HG03432 (cell line): ENCODE data around the gene PDZRN4.

Experiments
- ATAC-seq: cut with Tn5 transposase; IDR thresholded peaks from one replicate; pipeline ENCODE4 v1.9.1; 2021; ENCODE audit warnings: mild to moderate bottlenecking, moderate library complexity; ENCODE audit not compliant: unreplicated experiment

The PDZRN4 gene

GRCh38 chr12:41442896-41443295, 254.8 kb downstream of the PDZRN4 start:
- ATAC-seq, result no peak

GRCh38 chr12:41443690-41444089, 255.6 kb downstream of the PDZRN4 start:
- no peak for ATAC-seq

GRCh38 chr12:41452838-41453407, 264.8 kb downstream of the PDZRN4 start:
- ATAC-seq, result no peak

GRCh38 chr12:41453409-41453808, 265.3 kb downstream of the PDZRN4 start:
- ATAC-seq, result no peak

GRCh38 chr12:41459111-41459905, 271.2 kb downstream of the PDZRN4 start:
- no peak for ATAC-seq

- ATAC-seq, result no peak
These were observed 271.7 kb downstream of the PDZRN4 start for GRCh38 chr12:41459906-41460214.

DNA sequence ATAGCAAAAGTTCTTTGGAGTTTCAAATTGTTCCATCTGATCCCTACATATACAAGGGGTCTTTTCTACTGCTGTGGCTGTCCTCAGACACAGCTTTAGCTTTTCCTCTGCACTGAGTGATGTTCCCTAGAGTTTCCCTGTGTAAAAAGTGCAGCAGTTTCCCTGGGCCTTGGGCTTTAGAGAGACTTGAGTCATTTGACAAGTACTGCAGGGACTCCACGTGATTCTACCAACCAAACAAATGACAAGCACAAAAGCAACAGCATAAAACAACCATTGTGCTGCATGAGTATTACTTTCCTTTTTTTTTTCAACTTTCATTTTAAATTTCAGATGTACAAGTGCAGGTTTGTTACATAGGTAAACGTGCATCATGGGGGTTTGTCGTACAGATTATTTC, 272.8 kb downstream of the PDZRN4 start:
- ATAC-seq, result no peak

GRCh38 chr12:41462312-41462711, 274.2 kb downstream of the PDZRN4 start:
- no peak for ATAC-seq

DNA sequence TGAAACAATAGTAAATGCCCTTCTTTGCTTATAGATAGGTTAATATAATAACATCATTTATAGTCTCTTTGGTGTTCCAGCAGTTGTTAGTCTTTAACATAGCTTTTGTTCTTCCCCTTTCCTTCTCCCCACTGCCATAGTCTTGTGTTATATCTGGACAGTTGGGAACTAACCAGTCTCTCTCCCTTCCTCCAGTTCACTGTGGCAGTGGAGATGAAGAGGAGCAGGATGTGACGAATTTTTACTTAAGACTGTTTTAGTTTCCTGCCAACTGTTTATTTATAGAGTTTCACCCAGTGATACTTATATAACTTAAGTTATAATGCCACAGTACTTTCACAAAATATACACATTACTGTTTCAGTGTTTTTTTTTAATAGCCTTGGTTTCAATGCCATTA, 277.4 kb downstream of the PDZRN4 start:
- no peak for ATAC-seq

- ATAC-seq, result no peak
These were observed 278.2 kb downstream of the PDZRN4 start for GRCh38 chr12:41466300-41466699.

DNA sequence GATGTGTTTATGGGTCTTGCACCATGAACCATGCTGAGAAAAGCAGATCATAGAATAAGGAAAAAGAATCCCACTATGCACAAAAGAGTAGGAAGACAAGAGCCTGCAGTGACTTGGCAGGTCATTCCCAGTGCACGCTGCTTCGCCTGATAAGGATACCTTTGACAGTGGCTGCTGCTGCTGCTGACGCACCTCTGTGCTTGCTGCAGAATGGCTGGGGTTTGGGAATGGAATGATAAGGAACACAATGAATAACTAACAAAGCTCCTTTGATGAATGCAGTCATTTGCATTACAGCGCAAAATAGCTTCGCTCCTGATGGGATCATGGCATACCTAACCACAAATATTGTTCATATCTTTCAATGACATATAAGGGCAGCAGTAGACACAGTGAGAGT, 278.7 kb downstream of the PDZRN4 start:
- ATAC-seq, result no peak

DNA sequence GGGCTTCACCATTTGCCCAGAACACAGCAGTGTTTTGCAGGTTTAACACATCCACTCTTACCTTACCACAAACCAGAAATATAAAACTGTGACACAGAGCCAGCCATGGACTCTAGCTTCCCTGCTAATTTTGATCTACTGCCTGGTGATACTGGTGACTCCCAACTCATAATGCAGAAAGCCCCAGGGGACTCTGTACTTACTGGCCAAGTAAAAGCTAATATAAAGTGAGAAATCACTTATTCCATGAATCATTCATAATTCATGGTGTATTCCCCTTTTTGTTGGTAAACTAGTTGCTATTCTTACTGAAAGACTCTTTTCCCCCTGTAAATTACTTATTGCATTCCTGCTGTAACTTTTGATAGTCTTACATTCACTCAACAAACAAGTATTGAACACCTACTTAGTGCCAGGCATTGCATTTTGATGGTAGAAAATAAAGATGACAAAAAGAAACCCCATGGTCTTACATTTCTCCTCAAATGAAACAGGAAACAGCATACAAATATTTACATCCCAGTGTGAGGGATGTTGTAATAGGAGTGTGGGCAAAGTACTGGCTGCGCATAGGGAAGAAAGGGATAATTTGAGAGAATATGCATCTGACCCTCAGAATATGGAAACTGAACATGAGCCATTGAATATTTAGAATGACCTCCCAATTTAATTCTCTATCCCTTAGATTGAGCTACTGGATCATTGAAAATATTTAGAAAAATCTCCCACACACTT, 279.6 kb downstream of the PDZRN4 start:
- no peak for ATAC-seq

DNA sequence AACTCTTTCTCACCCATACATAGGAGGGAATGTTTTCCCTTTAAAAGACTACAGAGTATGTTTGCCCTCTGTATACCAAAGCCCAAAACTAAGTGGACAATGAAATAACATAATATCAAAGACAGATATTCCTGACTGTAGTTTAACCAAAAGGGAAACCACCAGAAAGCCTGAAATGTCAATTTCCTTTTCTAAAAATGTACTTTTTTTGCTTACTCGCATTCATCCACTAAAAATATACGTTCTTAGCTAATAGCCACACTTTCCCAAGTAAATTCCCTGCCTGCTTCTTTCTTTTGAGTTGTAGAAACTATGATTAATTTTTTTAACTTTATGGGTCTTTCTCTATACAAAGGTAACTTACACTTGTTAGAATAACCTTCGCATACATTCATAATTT, 280.2 kb downstream of the PDZRN4 start:
- ATAC-seq, result no peak

DNA sequence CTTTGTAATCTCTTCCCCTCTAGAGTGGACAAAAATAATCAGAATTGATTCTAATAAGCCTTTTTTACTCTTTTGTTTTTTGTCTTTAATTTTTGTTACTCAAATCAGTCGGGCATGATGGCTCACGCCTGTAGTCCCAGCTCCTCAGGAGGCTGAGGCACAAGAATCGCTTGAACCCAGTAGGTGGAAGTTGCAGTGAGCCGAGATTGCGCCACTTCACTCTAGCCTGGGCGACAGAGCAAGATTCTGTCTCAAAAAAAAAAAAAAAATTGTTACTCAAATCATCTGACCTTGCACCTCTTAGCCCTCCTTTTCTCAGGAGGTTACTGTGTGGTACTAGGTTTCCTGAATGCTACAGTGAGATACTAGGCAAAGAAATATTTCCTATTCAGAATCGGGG, 280.6 kb downstream of the PDZRN4 start:
- ATAC-seq, result no peak

DNA sequence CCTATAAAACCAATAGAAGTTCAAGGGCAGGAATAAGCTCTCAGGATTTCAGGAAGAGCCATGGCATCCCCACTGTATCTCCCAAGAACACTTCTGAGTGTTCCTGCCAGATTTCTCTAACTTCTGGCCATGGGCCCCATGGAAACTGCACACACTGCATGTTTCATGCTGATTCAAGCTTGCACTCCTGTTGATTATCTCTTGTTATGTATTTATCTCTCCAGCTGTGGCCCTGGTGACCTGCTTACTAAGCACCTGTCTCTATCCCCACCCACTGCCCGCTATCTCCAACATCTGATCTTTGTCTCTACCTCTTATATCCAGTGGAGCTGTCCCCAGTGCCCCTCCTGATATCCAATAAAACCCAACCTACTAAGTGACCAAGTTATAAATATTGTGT, 285.3 kb downstream of the PDZRN4 start:
- no peak for ATAC-seq

- no peak for ATAC-seq
These were observed 285.9 kb downstream of the PDZRN4 start for GRCh38 chr12:41474001-41474400.

- ATAC-seq, result no peak
These were observed 288.6 kb downstream of the PDZRN4 start for GRCh38 chr12:41476499-41477439.

- ATAC-seq, result no peak
These were observed 291.3 kb downstream of the PDZRN4 start for GRCh38 chr12:41479426-41479825.

GRCh38 chr12:41485203-41485602, 297.1 kb downstream of the PDZRN4 start:
- peak; percentile 72 for ATAC-seq

DNA sequence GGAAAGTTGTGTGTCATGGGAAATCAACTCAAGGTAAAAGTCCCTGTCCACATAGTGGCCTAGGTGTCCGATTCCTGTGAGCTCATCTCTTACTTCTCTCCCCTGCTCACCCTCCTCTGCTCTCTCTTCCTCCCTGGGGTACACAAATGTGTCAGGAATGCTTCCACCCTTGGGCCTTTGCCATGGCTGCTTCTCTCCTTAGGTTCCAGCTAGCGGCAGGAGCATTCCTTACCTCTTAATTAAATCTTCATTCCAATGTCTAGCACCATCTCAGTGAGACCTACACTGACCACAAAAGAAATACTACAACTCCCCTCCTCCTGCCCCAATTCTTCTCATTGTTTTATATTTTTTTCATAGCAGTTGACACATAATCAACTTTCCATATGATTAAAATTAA, 298.6 kb downstream of the PDZRN4 start:
- ATAC-seq, result no peak

DNA sequence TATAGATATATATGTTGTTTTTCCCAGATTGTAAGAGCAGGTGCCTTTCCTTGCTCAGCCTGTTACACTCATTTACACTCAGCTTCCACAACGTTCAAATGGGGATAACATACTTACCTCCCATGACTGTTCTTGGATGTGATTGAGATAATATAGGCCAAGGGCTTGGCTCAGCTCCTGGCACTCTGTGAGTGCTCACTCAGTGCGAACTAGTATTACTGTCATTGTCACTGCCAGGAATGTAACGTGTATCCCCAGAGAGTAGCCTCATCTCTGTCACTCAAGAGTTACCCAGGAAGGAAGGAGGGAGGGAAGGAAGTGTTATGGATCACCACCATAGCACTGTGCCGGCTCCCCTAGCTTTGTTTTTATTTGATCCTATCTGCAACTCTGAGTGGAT, 307.9 kb downstream of the PDZRN4 start:
- no peak for ATAC-seq
